ENCODE results near the gene TMEM151B. TPM values are rescaled to one million over a fixed set of nuclear protein-coding genes. Genes with fewer than 3 reads are reported as not detected.
A peak's percentile ranks its signal among the peaks of the same experiment; 100 is the strongest.

The TMEM151B gene
- total and polyA plus RNA-seq, 10 of the 15 experiments (the other 5 are each of a cell fraction or from before 2014, with no cell fraction given) = 0.01 to 0.19 (median 0.05) TPM; not detected in 6

DNA sequence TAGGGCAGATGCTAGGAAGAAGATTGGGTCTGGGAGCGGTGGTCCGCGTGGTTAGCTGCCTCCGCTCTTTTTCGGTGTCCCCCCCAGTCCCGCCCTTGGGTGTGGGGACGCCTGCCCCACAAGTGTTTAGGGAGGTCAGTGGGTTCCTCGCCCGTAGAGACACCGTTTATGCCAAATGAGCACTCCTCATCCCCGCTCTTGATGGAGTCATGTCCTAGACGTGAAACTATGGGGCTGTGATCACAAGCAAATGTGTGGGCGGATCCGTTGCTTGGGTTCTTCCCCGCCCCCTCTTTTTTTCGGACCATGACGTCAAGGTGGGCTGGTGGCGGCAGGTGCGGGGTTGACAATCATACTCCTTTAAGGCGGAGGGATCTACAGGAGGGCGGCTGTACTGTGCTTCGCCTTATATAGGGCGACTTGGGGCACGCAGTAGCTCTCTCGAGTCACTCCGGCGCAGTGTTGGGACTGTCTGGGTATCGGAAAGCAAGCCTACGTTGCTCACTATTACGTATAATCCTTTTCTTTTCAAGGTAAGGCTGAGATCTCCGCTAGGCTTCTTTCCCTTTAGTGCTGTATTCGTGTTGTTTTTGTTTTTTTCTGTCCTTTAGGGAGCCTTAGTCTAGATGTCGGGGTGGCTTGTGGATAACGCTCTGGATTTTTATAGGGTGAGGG lies 23.4 kb upstream of the TMEM151B start, which contains the start of gene HSP90AB1 (continued):
- TF ChIP-seq FOXM1 (IDR thresholded peaks at IDR 0.05; ENCODE audit: low read depth, low read length) (peak; percentile 68), KLF5 (IDR thresholded peaks at IDR 0.05; ENCODE audit: partially characterized antibody) (peak; percentile 91), HCFC1 (IDR thresholded peaks at IDR 0.05; ENCODE audit: low read length) (peak; percentile 67), RUNX3 (IDR thresholded peaks at IDR 0.05; ENCODE audit: low read length) (peak; percentile 79), CREB1 (IDR thresholded peaks at IDR 0.05; ENCODE audit: low read depth) (peak; percentile 90), TCF3 (IDR thresholded peaks at IDR 0.05; ENCODE audit: borderline replicate concordance, insufficient read depth, low read depth, low read length) (peak; percentile 96), FOS (IDR thresholded peaks at IDR 0.05; ENCODE audit: borderline replicate concordance, extremely low read depth, insufficient read length) (no peak), STAT1 (conservative IDR thresholded peaks at IDR 0.05) (peak; percentile 89; the same call in 1 of the 2 replicates), MTA3 (IDR thresholded peaks at IDR 0.05; ENCODE audit: borderline replicate concordance, low read length) (peak; percentile 82; the same call in 1 of the 2 replicates), PML (IDR thresholded peaks at IDR 0.05; ENCODE audit: low read length) (peak; percentile 100), YBX1 (IDR thresholded peaks at IDR 0.05) (peak; percentile 66; the same call in 1 of the 2 replicates), SMAD1 (IDR thresholded peaks at IDR 0.05; ENCODE audit: low read depth, partially characterized antibody) (peak; percentile 98), SMAD5 (IDR thresholded peaks at IDR 0.05; ENCODE audit: low read depth) (peak; percentile 99), FOXK2 (IDR thresholded peaks at IDR 0.05) (peak; percentile 40), GABPA (IDR thresholded peaks at IDR 0.05; ENCODE audit: low read depth) (0 out of 2 replicates have a peak, but pooled peaks have one; percentile 46), SMC3 (IDR thresholded peaks at IDR 0.05; ENCODE audit: borderline replicate concordance, low read length) (no peak), MYB (IDR thresholded peaks at IDR 0.05; ENCODE audit: borderline replicate concordance, low read depth, low read length) (0 out of 2 replicates have a peak, but pooled peaks have one; percentile 19), CBFB (IDR thresholded peaks at IDR 0.05; ENCODE audit: low read depth) (peak; percentile 98), CHD2 (IDR thresholded peaks at IDR 0.05; ENCODE audit: borderline replicate concordance, low read depth, low read length) (peak; percentile 97), ZNF24 (IDR thresholded peaks at IDR 0.05) (no peak), MEF2A (IDR thresholded peaks at IDR 0.05; ENCODE audit: insufficient read depth, low read depth, low read length) (peak; percentile 90), CHD1 (IDR thresholded peaks at IDR 0.05; ENCODE audit: low read depth, low read length) (peak; percentile 95; the same call in 1 of the 2 replicates)
- TF ChIP-seq, protein P1, sequence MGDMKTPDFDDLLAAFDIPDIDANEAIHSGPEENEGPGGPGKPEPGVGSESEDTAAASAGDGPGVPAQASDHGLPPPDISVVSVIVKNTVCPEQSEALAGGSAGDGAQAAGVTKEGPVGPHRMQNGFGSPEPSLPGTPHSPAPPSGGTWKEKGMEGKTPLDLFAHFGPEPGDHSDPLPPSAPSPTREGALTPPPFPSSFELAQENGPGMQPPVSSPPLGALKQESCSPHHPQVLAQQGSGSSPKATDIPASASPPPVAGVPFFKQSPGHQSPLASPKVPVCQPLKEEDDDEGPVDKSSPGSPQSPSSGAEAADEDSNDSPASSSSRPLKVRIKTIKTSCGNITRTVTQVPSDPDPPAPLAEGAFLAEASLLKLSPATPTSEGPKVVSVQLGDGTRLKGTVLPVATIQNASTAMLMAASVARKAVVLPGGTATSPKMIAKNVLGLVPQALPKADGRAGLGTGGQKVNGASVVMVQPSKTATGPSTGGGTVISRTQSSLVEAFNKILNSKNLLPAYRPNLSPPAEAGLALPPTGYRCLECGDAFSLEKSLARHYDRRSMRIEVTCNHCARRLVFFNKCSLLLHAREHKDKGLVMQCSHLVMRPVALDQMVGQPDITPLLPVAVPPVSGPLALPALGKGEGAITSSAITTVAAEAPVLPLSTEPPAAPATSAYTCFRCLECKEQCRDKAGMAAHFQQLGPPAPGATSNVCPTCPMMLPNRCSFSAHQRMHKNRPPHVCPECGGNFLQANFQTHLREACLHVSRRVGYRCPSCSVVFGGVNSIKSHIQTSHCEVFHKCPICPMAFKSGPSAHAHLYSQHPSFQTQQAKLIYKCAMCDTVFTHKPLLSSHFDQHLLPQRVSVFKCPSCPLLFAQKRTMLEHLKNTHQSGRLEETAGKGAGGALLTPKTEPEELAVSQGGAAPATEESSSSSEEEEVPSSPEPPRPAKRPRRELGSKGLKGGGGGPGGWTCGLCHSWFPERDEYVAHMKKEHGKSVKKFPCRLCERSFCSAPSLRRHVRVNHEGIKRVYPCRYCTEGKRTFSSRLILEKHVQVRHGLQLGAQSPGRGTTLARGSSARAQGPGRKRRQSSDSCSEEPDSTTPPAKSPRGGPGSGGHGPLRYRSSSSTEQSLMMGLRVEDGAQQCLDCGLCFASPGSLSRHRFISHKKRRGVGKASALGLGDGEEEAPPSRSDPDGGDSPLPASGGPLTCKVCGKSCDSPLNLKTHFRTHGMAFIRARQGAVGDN (IDR thresholded peaks at IDR 0.05) = peak; percentile 93
- TF ChIP-seq, protein P2, sequence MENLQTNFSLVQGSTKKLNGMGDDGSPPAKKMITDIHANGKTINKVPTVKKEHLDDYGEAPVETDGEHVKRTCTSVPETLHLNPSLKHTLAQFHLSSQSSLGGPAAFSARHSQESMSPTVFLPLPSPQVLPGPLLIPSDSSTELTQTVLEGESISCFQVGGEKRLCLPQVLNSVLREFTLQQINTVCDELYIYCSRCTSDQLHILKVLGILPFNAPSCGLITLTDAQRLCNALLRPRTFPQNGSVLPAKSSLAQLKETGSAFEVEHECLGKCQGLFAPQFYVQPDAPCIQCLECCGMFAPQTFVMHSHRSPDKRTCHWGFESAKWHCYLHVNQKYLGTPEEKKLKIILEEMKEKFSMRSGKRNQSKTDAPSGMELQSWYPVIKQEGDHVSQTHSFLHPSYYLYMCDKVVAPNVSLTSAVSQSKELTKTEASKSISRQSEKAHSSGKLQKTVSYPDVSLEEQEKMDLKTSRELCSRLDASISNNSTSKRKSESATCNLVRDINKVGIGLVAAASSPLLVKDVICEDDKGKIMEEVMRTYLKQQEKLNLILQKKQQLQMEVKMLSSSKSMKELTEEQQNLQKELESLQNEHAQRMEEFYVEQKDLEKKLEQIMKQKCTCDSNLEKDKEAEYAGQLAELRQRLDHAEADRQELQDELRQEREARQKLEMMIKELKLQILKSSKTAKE (IDR thresholded peaks at IDR 0.05; ENCODE audit: low read depth, poor library complexity, severe bottlenecking) = peak; percentile 76

Data from GM12878 (cell line).